ENCODE measurements around the gene MYL3.

- TF ChIP-seq CTCF (IDR thresholded peaks at IDR 0.05) (no peak), ZFX (IDR thresholded peaks at IDR 0.05; ENCODE audit: borderline replicate concordance) (no peak)
Measured at GRCh38 chr3:46904303-46905212, 41.3 kb upstream of the MYL3 start.

All from 22Rv1 (cell line).